GM21390 (cell line): ENCODE measurements around the gene IFNK.
A peak's percentile ranks its signal among the peaks of the same experiment; 100 is the strongest.

ENCODE experiments used
- ATAC-seq: cut with Tn5 transposase; IDR thresholded peaks from one replicate; pipeline ENCODE4 v1.9.1; 2021; ENCODE audit not compliant: unreplicated experiment

IFNK gene

DNA sequence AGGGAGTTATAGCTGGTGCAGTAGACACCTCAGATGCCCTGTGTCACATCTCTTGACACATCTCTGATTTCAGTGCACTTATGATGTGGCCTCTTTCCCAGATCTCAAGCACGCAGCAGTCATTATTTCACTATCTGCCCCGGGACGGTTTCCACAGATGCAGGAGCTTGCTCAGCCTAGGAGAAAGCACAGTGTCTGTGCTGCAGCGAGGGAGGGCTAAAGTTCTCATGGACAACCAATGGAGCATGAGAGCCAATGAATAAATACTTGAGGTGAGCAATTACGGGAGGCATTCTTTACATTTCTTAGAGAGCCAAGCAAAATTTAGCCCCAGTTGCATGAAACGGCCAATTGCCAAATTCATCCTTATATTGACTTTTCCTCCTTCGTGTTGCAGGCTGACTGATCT is 12.9 kb downstream of the IFNK start:
- ATAC-seq: no peak

- no peak for ATAC-seq
These were observed 13.7 kb downstream of the IFNK start for GRCh38 chr9:27537756-27538155.

DNA sequence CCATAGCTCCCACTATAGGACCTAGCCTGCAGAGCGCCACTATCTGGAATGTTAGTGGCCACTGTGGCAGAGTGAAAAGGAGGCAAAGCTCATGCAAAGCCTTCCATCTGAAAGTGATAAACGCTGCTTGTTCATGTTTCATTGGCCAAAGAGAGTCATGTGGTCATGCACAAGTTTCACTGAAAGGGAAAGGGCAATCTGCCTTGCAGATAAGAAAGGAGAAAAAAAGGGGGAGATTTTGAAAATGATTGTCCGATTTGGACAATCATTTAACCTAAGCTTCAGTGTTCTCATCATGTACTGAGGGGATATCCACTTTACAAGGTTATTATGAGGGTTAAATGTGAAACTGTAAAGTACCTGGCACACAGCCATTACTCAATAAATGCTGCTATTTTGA is 14.6 kb downstream of the IFNK start:
- no peak for ATAC-seq

DNA sequence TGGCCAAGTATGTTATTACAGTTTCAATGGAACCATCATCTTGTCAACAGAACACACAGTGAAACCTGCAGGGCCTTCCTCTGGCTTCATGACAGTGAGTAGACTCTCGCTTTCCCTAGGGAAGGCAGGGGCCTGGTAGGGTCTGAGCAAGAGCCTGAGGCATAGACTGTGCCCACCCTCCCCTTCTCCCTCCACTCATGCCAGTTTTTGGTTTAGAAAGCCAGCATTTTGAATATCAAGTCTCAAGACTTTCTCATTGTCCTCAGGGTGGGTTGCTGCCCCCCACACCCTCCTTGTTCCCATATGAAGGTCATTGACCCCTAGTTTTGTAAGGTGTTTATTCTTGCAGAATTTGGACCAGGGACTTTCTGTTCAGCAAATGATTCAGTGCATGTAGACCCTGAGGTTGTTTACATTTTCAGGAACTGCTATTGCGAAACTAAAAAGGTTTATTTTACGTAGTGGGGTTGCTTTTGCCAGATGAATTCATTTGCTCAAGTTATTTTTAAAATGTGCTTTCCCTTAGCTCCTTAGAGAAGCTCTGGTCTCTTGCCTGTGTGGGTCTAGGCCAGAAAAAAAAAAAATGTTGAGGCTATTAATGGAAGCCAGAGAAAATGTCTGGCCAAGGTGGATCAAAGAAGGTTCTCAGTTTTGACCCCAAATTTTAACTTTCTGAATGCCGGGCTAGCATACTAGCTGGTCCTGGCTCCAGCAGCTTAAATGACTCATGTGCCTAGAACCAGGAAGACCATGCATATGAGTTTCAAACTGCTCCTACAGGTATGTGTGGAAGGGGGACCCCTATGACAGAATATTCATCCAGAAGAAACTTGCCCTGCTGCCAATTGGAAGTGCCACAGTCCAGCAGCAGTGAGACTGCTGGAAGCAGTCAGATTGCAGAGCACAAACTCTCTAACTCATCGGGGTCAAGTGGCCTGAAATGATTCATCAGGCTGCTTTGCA is 15.7 kb downstream of the IFNK start:
- ATAC-seq: peak; percentile 59

GRCh38 chr9:27540502-27540901 is 16.4 kb downstream of the IFNK start:
- no peak for ATAC-seq

DNA sequence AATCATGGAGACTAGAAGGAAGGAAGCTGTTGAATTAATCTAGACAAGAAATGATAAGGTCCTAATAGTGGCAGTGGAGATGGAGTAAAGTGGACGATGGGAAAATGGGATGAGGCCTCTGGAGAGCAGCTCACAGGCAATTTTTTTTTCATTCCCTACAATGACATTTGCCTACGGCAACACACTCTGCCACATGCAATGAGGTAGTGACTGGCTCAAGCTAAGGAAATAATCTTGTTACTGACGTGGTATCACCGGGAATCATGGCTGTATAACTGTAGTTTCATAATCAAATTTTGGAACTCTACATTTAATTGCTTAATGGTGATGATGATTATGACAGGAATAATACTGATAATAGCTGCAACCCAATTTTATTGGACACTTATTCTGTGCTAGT is 17.6 kb downstream of the IFNK start:
- no peak for ATAC-seq

GRCh38 chr9:27542508-27542907 is 18.4 kb downstream of the IFNK start:
- no peak for ATAC-seq

DNA sequence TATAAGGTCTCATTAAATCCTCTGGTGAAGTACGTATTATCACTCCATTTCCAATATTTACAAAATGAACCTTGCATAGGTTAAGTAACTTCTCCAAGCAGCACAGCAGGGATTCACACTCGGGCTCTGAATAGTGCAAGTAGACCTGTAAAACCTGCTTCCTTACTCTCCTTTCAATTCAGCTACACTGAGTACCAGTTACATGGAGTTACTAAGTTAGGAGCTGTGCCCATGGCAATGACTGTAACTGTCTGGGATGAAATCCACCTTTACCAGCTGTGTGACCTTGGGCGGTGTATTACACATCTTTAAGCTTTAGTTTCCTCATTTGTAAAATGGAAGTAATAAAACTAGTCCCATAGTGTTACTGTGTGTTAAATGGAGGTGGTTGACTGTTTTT is 21.4 kb downstream of the IFNK start:
- no peak for ATAC-seq

GRCh38 chr9:27548055-27548741 is 24.1 kb downstream of the IFNK start:
- no peak for ATAC-seq

GRCh38 chr9:27549196-27549755 is 25.2 kb downstream of the IFNK start:
- no peak for ATAC-seq

GRCh38 chr9:27554712-27555111 is 30.6 kb downstream of the IFNK start:
- no peak for ATAC-seq

GRCh38 chr9:27556470-27556869 is 32.4 kb downstream of the IFNK start:
- no peak for ATAC-seq

- ATAC-seq: no peak
These were observed 34.2 kb downstream of the IFNK start for GRCh38 chr9:27558307-27558706.

DNA sequence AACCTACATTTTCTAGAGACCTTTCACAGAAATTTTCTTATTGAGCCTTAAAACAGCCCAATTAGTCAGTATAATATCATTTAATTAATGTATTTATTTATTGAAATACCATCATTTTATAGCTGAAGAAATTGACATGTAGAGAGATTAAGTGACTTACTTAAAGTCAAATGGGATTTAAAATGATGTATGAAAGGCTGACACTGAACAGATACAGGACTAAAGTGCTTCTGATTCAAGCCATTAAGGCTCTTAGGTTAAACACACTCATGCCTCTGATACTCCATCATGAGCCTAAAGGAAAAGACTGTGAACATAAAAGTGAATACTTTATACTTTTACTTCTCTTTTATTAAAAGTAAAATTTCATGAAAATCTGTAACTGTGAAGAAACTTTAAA is 36.4 kb downstream of the IFNK start:
- no peak for ATAC-seq

DNA sequence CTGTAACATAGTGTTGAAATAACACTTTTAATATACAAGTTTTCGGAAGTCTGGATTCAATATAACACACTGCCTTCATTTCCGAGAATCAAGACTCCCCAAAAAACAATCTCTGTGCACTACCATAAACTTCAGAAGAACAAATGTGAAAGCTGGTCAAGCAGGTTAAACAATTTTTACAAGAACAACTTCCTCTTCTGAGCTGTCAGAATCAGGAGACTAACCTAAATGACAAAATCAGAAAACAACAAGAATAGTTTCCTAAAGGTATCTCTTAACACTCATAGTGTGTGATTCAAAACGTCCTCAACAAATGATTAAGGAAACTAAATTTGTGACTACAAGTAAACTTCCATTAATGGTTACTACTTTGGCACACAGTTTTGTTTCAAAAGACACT is 37.6 kb downstream of the IFNK start:
- peak; percentile 53 for ATAC-seq

DNA sequence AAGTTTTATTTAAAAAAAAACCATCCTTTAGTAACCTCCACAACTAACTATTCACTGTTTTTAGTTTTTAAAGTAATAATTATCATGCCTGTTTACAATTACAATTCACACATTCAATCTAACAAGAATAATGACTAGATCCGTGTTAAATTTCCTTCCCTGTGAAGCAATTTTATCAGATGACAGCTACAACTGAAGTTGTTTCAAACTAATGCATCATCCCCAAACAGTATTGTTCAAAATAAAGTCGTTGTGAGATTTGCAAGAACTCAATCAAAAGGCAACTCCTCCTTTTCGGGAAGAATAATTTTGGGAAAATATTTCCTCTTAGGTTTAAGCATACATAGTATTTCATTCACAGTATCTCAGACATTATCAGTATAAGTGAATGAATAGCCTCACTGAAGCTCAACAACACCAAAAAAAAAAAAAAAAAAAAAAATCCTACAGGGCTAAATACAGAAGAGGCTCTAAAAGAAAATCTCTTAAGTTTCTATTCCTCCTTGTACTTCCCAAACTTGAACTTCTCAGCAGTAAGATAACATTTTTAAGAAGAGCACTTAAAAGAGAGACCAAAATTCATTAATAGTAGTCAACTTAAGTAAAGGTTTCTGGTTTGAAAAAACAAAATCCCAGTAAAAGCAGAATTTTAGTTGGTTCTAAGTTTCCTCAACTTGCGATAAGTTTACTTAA is 39.8 kb downstream of the IFNK start:
- no peak for ATAC-seq

GRCh38 chr9:27564670-27565069 is 40.6 kb downstream of the IFNK start:
- ATAC-seq: peak; percentile 44

DNA sequence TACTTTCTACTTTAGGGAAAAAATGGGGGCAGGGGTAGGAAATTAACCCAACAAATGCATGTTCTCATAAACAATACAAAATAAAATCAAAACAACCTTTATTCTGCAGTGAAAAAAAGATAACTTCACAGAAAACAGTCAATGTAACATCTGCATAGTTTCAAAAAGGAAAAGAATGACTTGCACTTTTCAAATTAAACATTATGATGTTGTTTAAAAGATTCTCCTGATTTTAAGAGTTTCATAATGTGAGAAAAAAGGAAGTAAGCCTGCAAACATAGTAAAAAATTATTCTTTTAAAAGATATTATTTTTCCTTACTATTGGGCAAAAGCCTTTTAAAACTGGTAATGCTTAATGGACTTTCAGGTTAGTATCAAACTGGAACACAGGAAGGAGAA is 41.6 kb downstream of the IFNK start:
- ATAC-seq: no peak

GRCh38 chr9:27566118-27566517 is 42.0 kb downstream of the IFNK start:
- ATAC-seq: no peak

DNA sequence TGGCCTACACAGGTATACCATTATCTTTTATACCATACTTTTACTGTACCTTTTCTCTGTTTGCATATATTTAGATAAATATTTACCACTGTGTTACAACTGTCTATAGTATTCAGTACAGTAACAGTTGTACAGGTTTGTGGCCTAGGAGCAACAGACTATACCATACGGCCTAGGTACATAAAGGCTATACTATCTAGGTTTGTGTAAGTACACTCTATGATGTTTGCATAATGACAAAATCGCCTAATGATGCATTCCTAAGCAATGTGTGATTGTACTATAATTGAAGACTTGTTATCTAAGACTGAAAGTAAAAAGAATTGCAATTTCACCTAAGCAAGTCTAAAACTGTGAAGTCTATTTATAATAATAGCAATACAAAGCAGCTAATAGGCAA is 45.3 kb downstream of the IFNK start:
- no peak for ATAC-seq

DNA sequence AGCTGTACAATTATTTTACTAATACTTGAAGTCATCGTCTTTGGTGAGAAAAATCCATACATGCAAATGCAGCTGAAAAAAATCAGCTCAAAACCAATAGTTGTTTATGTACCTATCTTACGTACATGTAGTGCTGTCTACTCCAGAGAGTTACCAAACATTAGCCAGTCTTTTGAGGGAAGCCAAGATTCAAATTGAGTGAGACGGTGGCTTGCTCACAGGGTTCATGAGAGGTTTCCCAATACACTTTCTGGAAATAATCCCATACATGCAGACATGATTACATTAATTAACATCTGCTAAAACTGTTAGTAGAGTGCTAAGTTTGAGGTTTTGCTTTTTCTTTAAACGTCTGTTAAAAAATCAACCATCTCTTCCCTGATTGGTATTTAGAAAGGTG is 46.9 kb downstream of the IFNK start:
- ATAC-seq: no peak
